Natural killer cell (primary cell): ENCODE data around the gene ADCY2. TPM values are rescaled to one million over a fixed set of nuclear protein-coding genes. Genes with fewer than 3 reads are reported as not detected.

Experiments used
- ATAC-seq, 3 donors: fragments of 150-1000 bp in 2 of 3; fragments of 200-7000 bp in 1 of 3; cut with Tn5 transposase; 1 replicate in 1 of 3; 2 replicates in 2 of 3; pipeline ENCODE4 v1.10.0; 2021; ENCODE audit warnings: mild to moderate bottlenecking in 2 of 3, moderate library complexity in 2 of 3
- DNase-seq, 2 donors: peaks; one replicate each; pipeline versions ENCODE4 v3.0.0 to v3.0.0-alpha.2; 2013 to 2021; ENCODE audit warnings: mixed read lengths in 1 of 2
- H3K27ac ChIP-seq: one replicate; pipeline ENCODE4 v1.5.1; 2013; ENCODE audit warnings: mild to moderate bottlenecking, low read length
- H3K27me3 ChIP-seq: one replicate; pipeline ENCODE4 v1.6.1; 2013; ENCODE audit warnings: low read length; ENCODE audit not compliant: control insufficient read depth, insufficient read depth
- H3K36me3 ChIP-seq: one replicate; pipeline ENCODE4 v1.6.1; 2013; ENCODE audit warnings: low read length; ENCODE audit not compliant: control insufficient read depth, insufficient read depth
- H3K4me1 ChIP-seq: one replicate; pipeline ENCODE4 v1.6.1; 2013; ENCODE audit warnings: low read length; ENCODE audit not compliant: control insufficient read depth, insufficient read depth
- H3K4me3 ChIP-seq: one replicate; pipeline ENCODE4 v1.5.1; 2013; ENCODE audit warnings: low read length
- H3K9me3 ChIP-seq: one replicate; pipeline ENCODE4 v1.6.1; 2013; ENCODE audit warnings: low read length; ENCODE audit not compliant: control insufficient read depth, insufficient read depth
- H3K27ac Mint-ChIP-seq, 2 donors: one replicate each; pipeline ENCODE4 v1.8.0; 2022; ENCODE audit warnings: mild to moderate bottlenecking in 2 of 2, mixed read lengths in 2 of 2, moderate library complexity in 1 of 2
- H3K27me3 Mint-ChIP-seq, 2 donors: one replicate each; pipeline ENCODE4 v1.8.0; 2022; ENCODE audit warnings: low read depth in 2 of 2, mixed read lengths in 2 of 2
- H3K36me3 Mint-ChIP-seq: one replicate; pipeline ENCODE4 v1.8.0; 2022; ENCODE audit warnings: mixed read lengths
- H3K4me1 Mint-ChIP-seq, 2 donors: one replicate each; pipeline ENCODE4 v1.8.0; 2022; ENCODE audit warnings: mixed read lengths in 2 of 2
- H3K4me3 Mint-ChIP-seq: one replicate; pipeline ENCODE4 v1.8.0; 2022; ENCODE audit warnings: mild to moderate bottlenecking, moderate library complexity, mixed read lengths
- H3K9me3 Mint-ChIP-seq, 2 donors: one replicate each; pipeline ENCODE4 v1.8.0; 2022; ENCODE audit warnings: mixed read lengths in 2 of 2
- CTCF ChIP-seq: fragments of 200-600 bp; IDR thresholded peaks from one replicate; pipeline ENCODE4 v1.8.0; 2022; ENCODE audit warnings: antibody characterized with exemption
- WGBS: methylation state at CpG from one replicate; pipeline ENCODE4 v1.1.7; 2013; ENCODE audit warnings: missing lambda C conversion rate; ENCODE audit not compliant: insufficient coverage; 5-methylcytosine and 5-hydroxymethylcytosine counted together
- intact Hi-C: fragments of 100-400 bp; cut with micrococcal nuclease; formaldehyde crosslinking; loops from one replicate; pipeline ENCODE4 v1.14.2; 2022
- total RNA-seq, 4 donors: library from RNA; stranded (reverse); fragments of 120-200 nt in 1 of 4; gene quantifications; one replicate each; pipeline versions ENCODE4 v1.2.3 to v1.2.4, GENCODE V29; 2013 to 2022

The ADCY2 gene
- total RNA-seq, 3 donors from 2014 or later (not counting 1 experiment from before 2014, with no cell fraction given) = not detected

- ATAC-seq (no peak), DNase-seq (no peak)
- no peaks in the 10 kb centered on the region for H3K4me1 ChIP-seq
- H3K4me1 Mint-ChIP-seq = no peaks in the 10 kb centered on the region
- H3K27ac Mint-ChIP-seq = no peak overlapping the region
- peaks cover 16% of the 10 kb centered on the region for H3K27me3 ChIP-seq
- H3K27ac ChIP-seq = no peak overlapping the region
- H3K36me3 Mint-ChIP-seq = no peaks in the 10 kb centered on the region
- no peak for TF ChIP-seq CTCF
- H3K9me3 ChIP-seq = no peaks in the 10 kb centered on the region
- intact Hi-C loops = no loop called here
- H3K27me3 Mint-ChIP-seq = peaks cover 30 to 38% of the 10 kb centered on the region in 2 donors
- H3K4me3 ChIP-seq = no peak overlapping the region
- 8% methylated on average over 20 of the region's 31 CpGs for WGBS
- no peak overlapping the region for H3K4me3 Mint-ChIP-seq
- no peaks in the 10 kb centered on the region for H3K36me3 ChIP-seq
- H3K9me3 Mint-ChIP-seq = no peaks in the 10 kb centered on the region
Measured at GRCh38 chr5:7395432-7395946, 449 bp upstream of the ADCY2 start.

DNA sequence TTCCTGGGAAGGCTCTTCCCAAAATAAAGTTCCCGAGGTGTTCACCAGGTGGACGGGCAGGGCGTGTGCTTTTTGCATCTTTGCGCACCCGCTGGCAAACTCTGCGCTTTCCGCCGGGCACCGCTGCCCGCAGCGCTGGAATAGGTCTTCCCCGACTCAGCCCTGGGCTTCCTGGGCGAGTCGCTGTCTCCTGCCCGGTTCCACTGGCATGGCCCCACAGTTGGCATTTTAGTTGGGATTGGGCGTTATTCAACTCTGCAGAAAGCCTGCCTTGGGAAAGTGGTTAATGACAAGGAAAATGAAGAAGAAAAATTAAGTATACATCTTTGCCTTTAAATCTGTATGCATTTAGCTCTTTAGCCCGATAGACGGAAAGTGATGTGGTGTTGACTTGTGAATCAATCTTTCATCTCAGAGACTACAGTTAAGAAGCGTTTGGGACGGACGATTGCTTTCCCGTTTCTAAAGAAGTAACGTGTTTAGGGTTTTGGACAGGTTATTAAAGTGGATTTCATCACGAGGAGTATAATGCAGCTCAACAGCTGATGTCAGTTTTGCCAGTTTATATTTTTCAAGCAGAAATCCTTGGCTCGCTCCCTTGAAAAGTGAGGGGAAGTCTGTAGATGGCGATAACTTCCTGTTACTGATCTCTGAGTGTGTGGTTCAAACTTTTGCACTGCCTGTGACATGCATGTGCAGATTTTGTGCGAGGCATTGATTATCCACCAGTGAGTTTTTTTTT, 946 bp downstream of the ADCY2 start:
- DNase-seq (no peak), ATAC-seq (no peak)
- no peak overlapping the region for H3K4me3 ChIP-seq
- no peaks in the 10 kb centered on the region for H3K4me1 Mint-ChIP-seq
- no peak overlapping the region for H3K27ac ChIP-seq
- no peak overlapping the region for H3K4me3 Mint-ChIP-seq
- intact Hi-C loops = no loop called here
- no peak overlapping the region for H3K27ac Mint-ChIP-seq
- H3K36me3 ChIP-seq = no peaks in the 10 kb centered on the region
- H3K4me1 ChIP-seq = no peaks in the 10 kb centered on the region
- H3K9me3 ChIP-seq = no peaks in the 10 kb centered on the region
- H3K27me3 ChIP-seq = peaks cover 16% of the 10 kb centered on the region
- H3K27me3 Mint-ChIP-seq = peaks cover 29 to 38% of the 10 kb centered on the region in 2 donors
- no peaks in the 10 kb centered on the region for H3K9me3 Mint-ChIP-seq
- WGBS = 5% methylated on average over 27 of the region's 27 CpGs
- no peak for TF ChIP-seq CTCF
- H3K36me3 Mint-ChIP-seq = no peaks in the 10 kb centered on the region

GRCh38 chr5:7397937-7398336, 2.0 kb downstream of the ADCY2 start:
- no peaks in the 10 kb centered on the region for H3K4me1 Mint-ChIP-seq
- H3K27me3 Mint-ChIP-seq = peaks cover 27 to 36% of the 10 kb centered on the region in 2 donors
- Histone ChIP-seq H3K4me1 (no peaks in the 10 kb centered on the region), H3K9me3 (no peaks in the 10 kb centered on the region), H3K4me3 (no peak overlapping the region), H3K27ac (no peak overlapping the region), H3K27me3 (peaks cover 16% of the 10 kb centered on the region), H3K36me3 (no peaks in the 10 kb centered on the region)
- no peak overlapping the region for H3K4me3 Mint-ChIP-seq
- no peaks in the 10 kb centered on the region for H3K36me3 Mint-ChIP-seq
- ATAC-seq = no peak
- H3K9me3 Mint-ChIP-seq = no peaks in the 10 kb centered on the region
- intact Hi-C loops = no loop called here
- no peak for DNase-seq
- no peak overlapping the region for H3K27ac Mint-ChIP-seq
- TF ChIP-seq CTCF = no peak
